Heart right ventricle (tissue), 16 donors: ENCODE results near the gene CUZD1. TPM values are rescaled to one million over a fixed set of nuclear protein-coding genes. Genes with fewer than 3 reads are reported as not detected.
"Not testable (repeated sequence)": the region's sequence is repeated elsewhere in the genome, so short reads cannot be mapped to it uniquely, and the experiment has no call there.

Experiments
- ATAC-seq, 8 donors: fragments of 200-7000 bp; cut with Tn5 transposase; one replicate each; pipeline ENCODE4 v1.9.1; 2020; ENCODE audit warnings: mild to moderate bottlenecking in 8 of 8, moderate library complexity in 8 of 8, moderate number of reproducible peaks in 1 of 8
- DNase-seq, 2 donors: peaks; one replicate each; pipeline ENCODE4 v3.0.0-alpha.2; 2020
- H3K27ac ChIP-seq, 10 donors: fragments of 200-600 bp; sonication (generic) in 2 of 10; one replicate each; pipeline versions ENCODE4 v1.5.0 to v1.8.0; 2020 to 2022; ENCODE audit warnings: mild to moderate bottlenecking in 3 of 10
- H3K27me3 ChIP-seq, 7 donors: fragments of 200-600 bp; one replicate each; pipeline ENCODE4 v1.8.0; 2021 to 2022; ENCODE audit warnings: mild to moderate bottlenecking in 2 of 7
- H3K36me3 ChIP-seq, 9 donors: fragments of 200-600 bp; sonication (generic) in 1 of 9; one replicate each; pipeline versions ENCODE4 v1.5.0 to v1.8.0; 2020 to 2022; ENCODE audit warnings: mild to moderate bottlenecking in 2 of 9
- H3K4me1 ChIP-seq, 9 donors: fragments of 200-600 bp; sonication (generic) in 1 of 9; one replicate each; pipeline versions ENCODE4 v1.5.0 to v1.8.0; 2020 to 2022; ENCODE audit warnings: mild to moderate bottlenecking in 4 of 9
- H3K4me3 ChIP-seq, 10 donors: fragments of 200-600 bp; sonication (generic) in 2 of 10; one replicate each; pipeline versions ENCODE4 v1.5.0 to v1.8.0; 2020 to 2022; ENCODE audit warnings: mild to moderate bottlenecking in 7 of 10, moderate library complexity in 2 of 10
- H3K9me3 ChIP-seq, 11 donors: fragments of 200-600 bp in 10 of 11; sonication (generic) in 2 of 11; one replicate each; pipeline versions ENCODE4 v1.5.0 to v1.8.0; 2013 to 2022; ENCODE audit warnings: mild to moderate bottlenecking in 2 of 11, control low read depth in 1 of 11, moderate library complexity in 1 of 11
- WGBS, 2 donors: extraction: QIAGEN DNeasy Blood & Tissue Kit; methylation state at CpG; one replicate each; pipeline ENCODE4 v1.1.7; 2013; ENCODE audit warnings: inconsistent platforms in 1 of 2; 5-methylcytosine and 5-hydroxymethylcytosine counted together
- intact Hi-C, 10 donors: fragments of 100-400 bp; cut with DNase I; formaldehyde crosslinking; loops; one replicate each; pipeline versions ENCODE4 v1.11.1 to v1.14.2; 2022
- polyA plus RNA-seq, 2 donors: library from polyadenylated mRNA; stranded (reverse); fragments of 200-250 nt; gene quantifications; one replicate each; pipeline ENCODE4 v1.2.3, GENCODE V29; 2013
- total RNA-seq, 10 donors: library from RNA; stranded (reverse); fragmentation: NEBNext Ultra II Directional in 3 of 10; extraction: Animal tissue kit (Norgen Biotek cat#: 25700) in 3 of 10; gene quantifications; one replicate each; pipeline versions ENCODE4 v1.2.1 to v1.2.4, GENCODE V29; 2021 to 2023
- TF ChIP-seq, protein P1 (sequence below), 9 donors: fragments of 200-600 bp; sonication (generic) in 2 of 9; IDR thresholded peaks; one replicate each; pipeline versions ENCODE4 v1.5.0 to v1.8.0; 2021 to 2022; ENCODE audit warnings: antibody characterized with exemption in 9 of 9, mild to moderate bottlenecking in 5 of 9, moderate library complexity in 1 of 9
- donor health status: Arrhythmogenic right ventricular cardiomyopathy.
- donor health status: ischemic (EF 13 %, LVEDD 7.1; RV severe dilation, severe dysfunction).
- donor health status: healthy with polysubstance abuse.
- donor health status: DM: no; HTN: yes; CAD: no.
- donor health status: DM: no; HTN: no; CAD: no.
- donor health status: ischemic (EF 25% LVEDD 6.9; RV normal size, moderate dysfunction).
- donor health status: ischemic (EF 25% LVEDD 5.7; RV mildly dilated, moderate dysfunction).
- donor health status: healthy.
- donor health status: DM: yes; HTN: yes; CAD: no.
- donor health status: Ischemic cardiomyopathy.
- donor health status: ischemic (EF 35%, LVEDD 5.7; RV mildly dilated, moderate dysfunction).
- donor health status: nonischemic (EF 11% LVEDD 7.7; RV severe dilation, severe dysfunction).
- donor health status: DM: yes; HTN: yes; CAD: no.
- donor health status: PGD.
- donor health status: ischemic (EF 29% LVEDD 5.4; RV normal size, mild dysfunction).
- donor health status: nonischemic (EF 23%, LVEDD 6.1; RV moderate dilation, normal function).

Gene CUZD1
- total and polyA plus RNA-seq, 12 donors, result 0.13 to 1.1 (median 0.24) TPM

GRCh38 chr10:122863216-122864193, 17.8 kb upstream of the CUZD1 start:
- Histone ChIP-seq H3K9me3 (no peaks in the 10 kb centered on the region), H3K27ac (no peak overlapping the region), H3K36me3 (no peaks in the 10 kb centered on the region), H3K4me1 (no peaks in the 10 kb centered on the region), H3K27me3 (no peaks in the 10 kb centered on the region), H3K4me3 (no peak overlapping the region)
- TF ChIP-seq, protein P1, sequence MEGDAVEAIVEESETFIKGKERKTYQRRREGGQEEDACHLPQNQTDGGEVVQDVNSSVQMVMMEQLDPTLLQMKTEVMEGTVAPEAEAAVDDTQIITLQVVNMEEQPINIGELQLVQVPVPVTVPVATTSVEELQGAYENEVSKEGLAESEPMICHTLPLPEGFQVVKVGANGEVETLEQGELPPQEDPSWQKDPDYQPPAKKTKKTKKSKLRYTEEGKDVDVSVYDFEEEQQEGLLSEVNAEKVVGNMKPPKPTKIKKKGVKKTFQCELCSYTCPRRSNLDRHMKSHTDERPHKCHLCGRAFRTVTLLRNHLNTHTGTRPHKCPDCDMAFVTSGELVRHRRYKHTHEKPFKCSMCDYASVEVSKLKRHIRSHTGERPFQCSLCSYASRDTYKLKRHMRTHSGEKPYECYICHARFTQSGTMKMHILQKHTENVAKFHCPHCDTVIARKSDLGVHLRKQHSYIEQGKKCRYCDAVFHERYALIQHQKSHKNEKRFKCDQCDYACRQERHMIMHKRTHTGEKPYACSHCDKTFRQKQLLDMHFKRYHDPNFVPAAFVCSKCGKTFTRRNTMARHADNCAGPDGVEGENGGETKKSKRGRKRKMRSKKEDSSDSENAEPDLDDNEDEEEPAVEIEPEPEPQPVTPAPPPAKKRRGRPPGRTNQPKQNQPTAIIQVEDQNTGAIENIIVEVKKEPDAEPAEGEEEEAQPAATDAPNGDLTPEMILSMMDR (IDR thresholded peaks at IDR 0.05), result no peak
- DNase-seq (no peak), ATAC-seq (no peak)
- intact Hi-C loops, result no loop called here
- WGBS, 2 donors, result 83 to 85% methylated on average over 2 of the region's 2 CpGs

- no peaks in the 10 kb centered on the region for H3K27me3 ChIP-seq
- 25% methylated on average over 1 of the region's 1 CpG for WGBS, 2 donors
- H3K9me3 ChIP-seq, result no peaks in the 10 kb centered on the region
- no peaks in the 10 kb centered on the region for H3K36me3 ChIP-seq
- ATAC-seq (no peak), DNase-seq (no peak)
- no peak overlapping the region for H3K27ac ChIP-seq
- intact Hi-C loops, result no loop called here
- TF ChIP-seq, protein P1 (IDR thresholded peaks at IDR 0.05), result no peak
- no peak overlapping the region for H3K4me3 ChIP-seq
- H3K4me1 ChIP-seq, result no peaks in the 10 kb centered on the region
Measured at GRCh38 chr10:122861711-122862161, 16.1 kb upstream of the CUZD1 start.

DNA sequence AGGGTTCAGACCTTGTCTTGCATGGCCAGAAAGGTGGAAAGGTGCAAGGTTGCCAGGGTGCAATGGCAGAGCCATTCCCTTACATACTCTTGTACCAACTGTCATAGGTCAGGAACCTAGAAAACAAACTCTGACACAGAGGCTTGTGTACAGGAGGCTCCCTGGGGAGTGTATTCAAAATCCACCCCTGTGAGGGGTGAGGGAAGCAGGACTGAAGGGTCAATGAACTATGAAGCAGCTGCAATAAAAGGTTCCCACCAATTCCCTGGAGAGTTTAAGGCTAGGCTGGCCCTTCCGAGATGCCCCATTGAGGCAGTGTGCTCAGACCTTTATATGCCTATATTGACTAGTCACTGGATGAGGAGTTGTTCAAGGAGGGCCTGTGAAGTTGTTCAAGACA, 13.9 kb upstream of the CUZD1 start:
- no peak for DNase-seq
- Histone ChIP-seq H3K27me3 (no peaks in the 10 kb centered on the region), H3K4me3 (no peak overlapping the region), H3K4me1 (no peaks in the 10 kb centered on the region), H3K36me3 (peaks cover 0 to 11% (median 0%) of the 10 kb centered on the region in 9 donors), H3K27ac (no peak overlapping the region), H3K9me3 (no peaks in the 10 kb centered on the region)
- ATAC-seq, result no peak
- 86 to 96% methylated on average over 1 of the region's 1 CpG for WGBS, 2 donors
- TF ChIP-seq, protein P1 (IDR thresholded peaks at IDR 0.05), result no peak
- intact Hi-C loops, result no loop called here

- H3K27me3 ChIP-seq, ATAC-seq, H3K4me1 ChIP-seq, DNase-seq, intact Hi-C loops, H3K4me3 ChIP-seq, H3K9me3 ChIP-seq, H3K27ac ChIP-seq: not testable (repeated sequence)
- 93 to 97% methylated on average over 5 of the region's 5 CpGs for WGBS, 2 donors
- peaks cover 0 to 20% (median 0%) of the 10 kb centered on the region in 9 donors for H3K36me3 ChIP-seq
Measured at GRCh38 chr10:122858042-122858441, 12.4 kb upstream of the CUZD1 start.

- intact Hi-C loops, result no loop called here
- no peak for DNase-seq
- Histone ChIP-seq H3K27ac (no peak overlapping the region), H3K9me3 (peaks cover 0 to 14% (median 0%) of the 10 kb centered on the region in 11 donors), H3K36me3 (peaks cover 0 to 32% (median 4%) of the 10 kb centered on the region in 9 donors), H3K4me1 (no peaks in the 10 kb centered on the region), H3K4me3 (no peak overlapping the region), H3K27me3 (no peaks in the 10 kb centered on the region)
- WGBS, 2 donors, result 83 to 91% methylated on average over 1 of the region's 1 CpG
- TF ChIP-seq, protein P1 (IDR thresholded peaks at IDR 0.05), result no peak
- no peak for ATAC-seq
Measured at GRCh38 chr10:122856902-122857301, 11.2 kb upstream of the CUZD1 start.
